HG03378 (cell line): ENCODE results near the gene LCN2.

Experiments
- ATAC-seq: cut with Tn5 transposase; IDR thresholded peaks from one replicate; pipeline ENCODE4 v1.9.1; 2021; ENCODE audit warnings: mild to moderate bottlenecking, moderate library complexity; ENCODE audit not compliant: unreplicated experiment

The LCN2 gene

DNA sequence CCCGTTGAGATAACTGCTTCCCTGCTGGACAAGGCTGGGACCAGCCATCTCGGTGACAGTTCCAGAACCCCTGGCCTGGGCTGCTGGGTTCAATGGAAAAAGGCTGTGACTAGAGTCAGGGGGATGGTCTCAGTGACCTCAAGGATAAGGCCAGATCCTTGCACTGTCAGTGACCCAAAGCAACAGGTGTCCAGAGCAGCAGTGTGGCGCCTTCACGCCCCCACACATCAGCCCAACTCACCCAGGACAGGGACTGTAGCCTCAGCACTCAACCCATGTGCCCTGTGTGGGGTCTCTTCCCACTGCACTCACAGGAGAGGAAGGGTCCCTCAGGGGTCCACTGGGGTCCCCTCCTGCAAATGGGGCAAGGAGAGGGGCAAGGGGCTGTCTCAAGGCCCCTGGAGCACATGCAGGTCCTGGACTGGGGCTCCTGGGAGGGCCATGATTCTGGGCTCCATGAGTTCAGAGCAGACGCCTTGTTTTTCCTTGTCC, 698 bp upstream of the LCN2 start:
- no peak for ATAC-seq

DNA sequence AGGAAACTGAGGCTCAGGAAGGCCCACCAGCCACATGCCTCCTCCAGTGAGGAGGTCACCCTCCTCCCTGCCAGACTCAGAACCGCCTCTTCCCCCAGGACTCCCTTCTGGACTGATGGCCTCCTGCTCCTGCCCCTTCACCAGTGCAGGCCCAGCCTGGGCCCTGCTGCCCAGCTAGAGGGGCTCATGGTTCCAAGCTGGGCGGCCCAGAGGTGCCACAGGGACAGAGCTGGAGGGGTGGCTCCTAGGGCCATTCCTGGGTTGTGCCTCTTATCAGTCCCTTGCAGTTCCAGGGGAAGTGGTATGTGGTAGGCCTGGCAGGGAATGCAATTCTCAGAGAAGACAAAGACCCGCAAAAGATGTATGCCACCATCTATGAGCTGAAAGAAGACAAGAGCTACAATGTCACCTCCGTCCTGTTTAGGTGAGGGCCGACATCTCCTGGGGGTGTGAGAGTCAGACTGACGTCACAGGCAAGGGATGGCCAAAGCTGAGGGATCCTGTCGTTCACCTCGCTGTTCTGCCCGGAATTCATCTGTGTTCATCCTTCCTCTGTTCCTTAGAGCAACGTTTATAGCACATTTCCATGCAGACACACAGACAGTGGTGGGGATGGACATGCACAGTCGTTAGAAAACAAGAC, 819 bp downstream of the LCN2 start:
- no peak for ATAC-seq

DNA sequence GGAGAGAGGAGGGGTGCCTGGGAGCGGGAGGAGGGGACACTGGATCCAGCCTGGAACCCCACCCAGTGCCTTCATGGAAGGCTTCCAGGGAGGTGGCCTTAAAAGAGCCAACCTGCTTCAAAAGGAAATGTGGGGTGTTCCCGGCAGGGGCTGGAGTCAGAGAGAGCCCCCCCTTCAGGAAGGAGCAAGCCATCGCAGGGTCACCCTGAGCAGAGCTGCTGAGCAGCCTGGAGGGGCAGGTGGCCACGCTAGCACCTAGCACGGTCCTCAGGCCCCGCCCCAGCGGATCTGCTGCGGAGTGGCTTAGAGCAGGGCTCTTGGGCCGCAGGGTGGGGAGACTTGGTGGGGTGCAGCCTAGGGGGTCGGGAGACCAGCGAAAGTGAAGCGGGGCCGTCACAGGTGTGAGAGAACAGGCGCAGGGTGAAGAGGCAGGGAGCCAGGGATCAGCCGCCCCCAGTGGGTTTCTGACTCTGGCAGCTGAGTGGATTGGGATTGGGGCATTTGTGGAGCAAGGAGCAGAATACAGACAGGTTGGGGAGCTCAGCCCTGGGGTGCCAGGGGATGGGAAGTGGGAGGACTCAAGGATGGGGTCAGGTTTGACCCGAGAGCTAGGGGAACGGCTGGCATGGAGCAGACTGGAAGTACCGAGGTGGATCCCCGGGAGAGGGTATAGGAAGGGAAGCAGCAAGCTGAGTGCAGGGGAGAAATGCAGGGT, 1.5 kb downstream of the LCN2 start:
- ATAC-seq: no peak

DNA sequence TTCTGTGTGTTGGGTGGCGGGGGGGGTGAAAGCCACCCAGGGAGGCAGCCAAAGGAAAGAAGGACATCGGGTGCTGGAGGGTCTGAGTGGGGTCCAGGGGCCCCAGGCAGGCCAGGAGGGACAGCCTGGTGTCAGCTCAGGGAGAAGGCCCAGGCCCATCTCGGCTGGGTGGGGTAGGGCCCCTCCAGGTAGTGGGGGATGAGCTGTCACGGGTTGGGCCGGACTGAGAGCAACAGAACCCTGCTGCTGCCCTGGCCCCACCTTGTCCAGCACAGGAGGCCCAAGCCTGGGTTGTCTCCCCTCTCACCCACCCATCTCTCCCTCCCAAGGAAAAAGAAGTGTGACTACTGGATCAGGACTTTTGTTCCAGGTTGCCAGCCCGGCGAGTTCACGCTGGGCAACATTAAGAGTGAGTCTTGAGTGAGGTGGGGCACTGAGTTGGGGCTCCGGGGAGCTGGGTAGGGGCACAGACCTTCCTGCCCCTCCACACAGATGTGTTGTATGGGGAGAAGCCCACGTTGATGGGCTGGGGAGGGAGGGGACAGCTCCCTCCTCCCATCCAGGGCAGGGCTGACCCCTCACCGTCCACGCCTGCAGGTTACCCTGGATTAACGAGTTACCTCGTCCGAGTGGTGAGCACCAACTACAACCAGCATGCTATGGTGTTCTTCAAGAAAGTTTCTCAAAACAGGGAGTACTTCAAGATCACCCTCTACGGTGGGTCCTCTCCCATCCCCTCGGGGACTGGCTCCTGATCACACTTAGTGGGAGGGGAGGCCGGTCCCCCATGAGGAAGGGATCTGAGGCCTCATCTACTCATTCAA, 2.3 kb downstream of the LCN2 start:
- ATAC-seq: no peak

DNA sequence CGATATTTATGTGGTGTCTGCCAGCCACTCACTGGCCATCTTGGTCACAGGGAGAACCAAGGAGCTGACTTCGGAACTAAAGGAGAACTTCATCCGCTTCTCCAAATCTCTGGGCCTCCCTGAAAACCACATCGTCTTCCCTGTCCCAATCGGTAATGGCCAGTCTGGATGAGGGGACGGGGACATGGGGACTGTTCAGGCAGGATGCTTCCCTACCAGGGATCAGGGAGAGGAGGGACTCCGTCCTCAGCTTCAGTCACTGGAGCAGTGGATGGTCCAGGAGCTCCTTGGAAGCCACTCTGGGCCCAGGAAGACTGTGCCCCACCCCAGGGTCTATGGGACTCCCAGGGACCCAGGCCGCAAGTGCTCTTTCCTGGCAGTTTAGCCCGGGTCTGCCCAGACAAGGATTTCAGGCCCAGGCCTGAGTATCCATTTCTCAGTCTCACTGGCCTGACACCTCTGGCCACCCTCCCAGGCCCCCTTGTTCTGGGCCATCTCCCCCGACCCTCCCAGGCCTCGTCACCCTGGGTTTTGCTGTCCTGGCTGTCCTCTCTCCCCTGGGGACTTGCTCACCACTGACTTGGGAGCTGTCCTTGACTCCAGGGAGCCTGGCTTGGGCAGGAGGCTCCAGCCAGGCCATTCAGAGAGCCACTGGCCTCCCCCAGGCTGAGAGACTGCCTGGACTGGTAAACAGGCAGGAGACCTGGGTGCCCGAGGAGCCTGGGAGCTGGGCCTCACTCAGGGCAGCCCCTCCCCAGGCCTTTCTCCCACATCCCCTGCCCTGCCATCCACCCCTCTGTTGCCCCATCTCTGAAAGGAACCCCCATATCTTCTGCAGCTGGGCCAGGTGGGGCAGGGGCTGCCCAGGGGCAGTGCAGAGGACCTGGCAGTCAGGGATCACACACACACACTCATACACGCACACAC, 3.1 kb downstream of the LCN2 start:
- ATAC-seq: no peak

DNA sequence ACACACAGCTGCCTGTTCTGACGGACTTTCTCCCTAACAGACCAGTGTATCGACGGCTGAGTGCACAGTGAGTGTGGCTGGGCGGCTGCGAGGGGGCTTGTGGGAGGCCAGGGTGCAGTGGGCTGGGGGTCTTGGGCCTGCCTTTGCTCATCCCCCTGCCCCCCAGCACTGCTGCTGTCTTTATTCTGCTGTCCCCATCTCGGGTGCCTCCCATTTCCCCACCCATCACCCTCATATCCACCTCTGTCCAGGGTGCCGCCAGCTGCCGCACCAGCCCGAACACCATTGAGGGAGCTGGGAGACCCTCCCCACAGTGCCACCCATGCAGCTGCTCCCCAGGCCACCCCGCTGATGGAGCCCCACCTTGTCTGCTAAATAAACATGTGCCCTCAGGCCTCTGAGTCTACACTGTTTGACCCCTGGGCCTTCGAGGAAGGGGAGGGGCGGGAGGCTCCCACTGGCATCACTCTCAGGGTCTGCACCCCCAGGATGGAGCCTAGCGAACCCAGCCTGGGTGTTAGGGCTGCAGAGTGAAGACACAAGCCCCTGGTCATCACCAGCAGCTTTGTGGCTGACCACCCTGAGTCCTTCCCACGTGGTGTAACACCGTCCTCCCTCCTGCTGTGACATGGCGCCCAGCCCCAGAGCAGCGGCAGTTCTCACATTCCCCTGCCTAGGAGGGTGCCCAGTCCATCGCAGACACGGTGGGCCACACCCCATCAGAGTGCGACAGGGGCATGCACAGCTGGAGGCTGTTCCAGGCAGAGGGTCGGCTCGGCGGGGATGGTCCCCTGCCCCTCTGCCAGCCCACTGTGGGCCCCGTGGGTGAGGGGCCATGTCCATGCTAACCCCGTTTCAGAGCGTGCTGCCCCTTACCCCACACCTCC, 4.0 kb downstream of the LCN2 start:
- no peak for ATAC-seq

DNA sequence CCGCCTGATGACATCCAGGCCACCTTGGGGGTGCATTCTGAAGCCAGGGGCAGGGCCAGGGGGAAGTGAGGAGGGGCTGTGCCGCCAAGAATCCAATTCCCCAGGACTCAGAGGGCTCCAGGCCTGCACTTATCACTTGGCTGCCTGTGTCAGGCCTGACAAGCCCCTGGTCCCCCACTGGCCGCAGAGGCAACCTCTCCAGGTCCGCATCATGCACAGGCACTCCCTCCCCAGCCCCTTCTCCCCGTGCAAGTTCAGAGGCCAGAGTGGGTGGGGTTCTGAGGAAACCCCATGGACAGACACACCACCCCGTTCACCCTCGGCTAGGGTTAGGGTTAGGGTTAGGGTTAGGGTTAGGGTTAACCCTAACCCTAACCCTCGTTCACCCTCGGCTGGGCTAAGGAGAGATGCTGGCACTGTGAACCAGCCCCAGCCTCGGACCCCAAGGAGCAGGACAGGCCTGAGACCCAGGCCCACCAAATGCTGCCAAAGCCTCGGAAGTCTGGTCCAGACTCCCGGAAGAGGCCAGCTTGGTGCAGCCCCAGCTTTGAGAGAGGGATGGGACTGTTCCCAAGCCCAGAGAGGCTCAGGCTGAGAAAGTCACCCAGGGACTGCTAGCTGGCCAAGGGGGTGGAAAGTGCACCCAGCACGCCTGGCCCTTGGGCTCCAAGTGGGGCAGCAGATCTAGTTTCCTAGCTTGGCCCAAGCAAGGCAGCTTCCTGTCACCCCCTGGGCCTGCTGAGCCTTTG, 4.9 kb downstream of the LCN2 start:
- ATAC-seq: no peak

DNA sequence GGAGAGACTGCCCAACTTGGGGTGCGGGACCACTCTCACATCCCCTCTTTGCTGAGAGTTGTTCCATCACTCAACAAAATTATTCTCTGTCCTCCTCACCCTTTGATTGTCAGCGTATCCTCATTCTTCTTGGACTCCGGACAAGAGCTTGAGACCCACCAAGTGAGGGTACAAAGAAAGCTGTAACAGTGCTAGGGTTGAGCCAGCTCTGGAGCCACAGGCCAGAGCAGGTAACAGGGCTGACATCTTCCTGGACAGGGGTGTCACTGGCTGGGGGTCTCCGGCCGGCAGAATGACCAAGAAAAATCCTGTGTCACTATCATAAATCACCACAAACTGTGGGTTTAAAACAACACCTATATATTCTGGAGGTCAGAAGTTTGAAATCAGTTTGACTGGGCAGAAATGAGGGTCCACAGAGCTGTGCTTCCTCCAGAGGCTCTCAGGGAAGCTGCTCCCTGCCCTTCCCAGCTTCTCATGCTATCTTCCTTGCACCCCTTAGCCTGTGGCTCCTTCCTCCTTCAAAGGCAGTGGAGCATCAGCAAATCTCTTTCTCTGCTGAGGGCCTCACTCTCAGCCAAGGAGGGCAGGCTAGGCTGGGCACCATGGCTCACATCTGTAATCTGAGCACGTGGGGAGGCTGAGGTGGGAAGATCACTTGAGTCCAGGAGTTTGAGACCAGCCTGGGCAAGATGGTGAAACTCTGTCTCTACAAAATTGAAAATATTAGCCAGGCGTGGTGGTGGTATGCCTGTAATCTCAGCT, 6.7 kb downstream of the LCN2 start:
- ATAC-seq: no peak

DNA sequence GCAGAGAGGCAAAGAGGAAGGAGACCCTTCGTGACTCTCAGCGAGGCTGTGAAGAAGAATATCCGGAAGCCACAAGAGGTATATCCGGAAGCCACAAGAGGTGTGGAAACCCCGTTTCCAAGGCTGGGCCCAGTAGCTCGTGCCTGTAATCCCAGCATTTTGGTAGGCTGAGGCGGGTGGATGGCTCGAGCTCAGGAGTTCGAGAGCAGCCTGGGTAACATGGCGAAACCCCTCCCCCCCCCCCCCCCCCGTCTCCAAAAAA, 10.2 kb downstream of the LCN2 start:
- no peak for ATAC-seq

DNA sequence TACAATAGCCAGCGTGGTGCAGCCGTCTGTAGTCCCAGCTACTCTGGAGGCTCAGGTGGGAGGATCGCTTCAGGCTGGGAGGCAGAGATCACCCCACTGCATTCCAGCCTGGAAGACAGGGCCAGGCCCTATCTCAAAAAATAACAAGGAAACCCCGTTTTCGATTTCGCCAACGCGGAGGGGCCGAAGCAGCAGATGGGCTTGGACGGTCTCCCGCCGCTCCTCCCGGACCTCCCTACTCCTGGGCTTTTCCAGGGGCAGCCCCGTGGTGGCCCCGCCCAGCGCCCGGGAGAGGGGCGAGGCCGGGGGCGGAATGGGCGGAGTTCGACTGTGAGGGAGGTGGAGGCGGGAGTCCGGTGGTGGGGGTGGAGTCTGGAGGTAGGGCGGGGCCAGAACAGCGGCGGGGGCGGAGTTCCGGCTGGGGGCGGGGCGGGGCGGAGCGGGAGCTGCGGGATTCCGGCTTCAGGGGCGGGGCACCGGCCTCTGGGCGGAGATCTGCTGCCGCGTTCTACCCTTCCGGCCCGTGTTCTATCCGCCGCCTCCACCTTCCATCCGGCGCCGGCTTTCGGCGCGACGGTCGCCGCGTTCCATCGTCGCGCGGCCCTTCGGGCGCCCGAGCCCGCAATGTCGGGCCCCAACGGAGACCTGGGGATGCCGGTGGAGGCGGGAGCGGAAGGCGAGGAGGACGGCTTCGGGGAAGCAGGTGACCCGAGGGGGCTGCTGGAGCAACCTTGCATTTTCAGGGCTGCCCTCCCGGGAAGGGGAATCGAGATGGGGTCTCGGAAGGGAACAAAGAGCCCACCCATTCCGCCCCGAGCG, 10.7 kb downstream of the LCN2 start, which contains the start of gene BBLN:
TSS of gene BBLN (plus strand) at position 482 of the 819 bp plus-strand sequence. CDS start at position 625, 143 bp downstream.
- no peak for ATAC-seq

DNA sequence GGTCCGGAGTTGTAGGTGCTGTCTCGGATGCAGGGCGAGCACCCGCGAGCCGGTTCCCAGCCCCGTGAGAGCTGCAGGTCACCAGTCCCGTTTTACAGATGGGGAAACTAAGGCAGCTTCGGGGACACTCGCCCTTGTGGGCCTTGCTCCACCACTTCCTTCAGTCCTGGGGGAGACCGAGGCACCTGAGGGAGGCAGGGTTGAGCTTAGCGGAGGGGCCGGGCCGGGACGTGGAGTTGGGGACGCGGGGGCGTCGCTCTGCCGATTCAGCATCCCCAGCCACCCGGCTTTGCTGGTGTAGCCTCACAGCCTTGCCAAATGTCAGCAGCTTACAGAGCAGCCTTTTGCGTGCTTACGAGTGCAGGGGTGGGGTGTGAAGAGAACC, 11.3 kb downstream of the LCN2 start:
- no peak for ATAC-seq

DNA sequence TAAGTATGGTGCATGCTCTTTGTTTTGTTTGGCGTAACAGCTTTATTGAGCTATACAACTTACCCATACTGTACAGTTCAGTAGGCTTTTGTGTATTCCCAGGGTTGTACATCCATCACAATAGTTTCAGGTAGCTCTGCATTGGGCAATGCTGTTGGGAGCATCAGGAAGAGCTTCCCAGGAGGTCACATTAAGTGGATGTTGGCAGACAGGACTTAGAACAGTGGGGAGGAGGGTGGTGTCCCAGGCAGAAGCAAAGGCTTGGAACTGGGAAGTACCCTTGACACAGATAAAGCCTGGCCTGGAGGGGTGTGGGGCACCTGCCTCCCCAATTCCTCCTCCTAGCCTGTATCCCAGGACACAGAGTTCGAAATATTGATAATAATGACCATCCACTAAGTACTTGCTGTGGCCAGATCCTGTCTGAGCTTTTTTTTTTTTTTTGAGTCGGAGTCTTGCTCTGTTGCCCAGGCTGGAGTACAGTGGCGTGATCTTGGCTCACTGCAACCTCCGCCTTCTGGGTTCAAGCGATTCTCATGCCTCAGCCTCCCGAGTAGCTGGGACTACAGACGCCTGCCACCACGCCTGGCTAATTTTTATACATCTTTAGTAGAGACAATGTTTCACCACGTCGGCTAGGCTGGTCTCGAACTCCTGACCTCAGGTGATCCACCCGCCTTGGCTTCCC, 12.1 kb downstream of the LCN2 start:
- no peak for ATAC-seq

DNA sequence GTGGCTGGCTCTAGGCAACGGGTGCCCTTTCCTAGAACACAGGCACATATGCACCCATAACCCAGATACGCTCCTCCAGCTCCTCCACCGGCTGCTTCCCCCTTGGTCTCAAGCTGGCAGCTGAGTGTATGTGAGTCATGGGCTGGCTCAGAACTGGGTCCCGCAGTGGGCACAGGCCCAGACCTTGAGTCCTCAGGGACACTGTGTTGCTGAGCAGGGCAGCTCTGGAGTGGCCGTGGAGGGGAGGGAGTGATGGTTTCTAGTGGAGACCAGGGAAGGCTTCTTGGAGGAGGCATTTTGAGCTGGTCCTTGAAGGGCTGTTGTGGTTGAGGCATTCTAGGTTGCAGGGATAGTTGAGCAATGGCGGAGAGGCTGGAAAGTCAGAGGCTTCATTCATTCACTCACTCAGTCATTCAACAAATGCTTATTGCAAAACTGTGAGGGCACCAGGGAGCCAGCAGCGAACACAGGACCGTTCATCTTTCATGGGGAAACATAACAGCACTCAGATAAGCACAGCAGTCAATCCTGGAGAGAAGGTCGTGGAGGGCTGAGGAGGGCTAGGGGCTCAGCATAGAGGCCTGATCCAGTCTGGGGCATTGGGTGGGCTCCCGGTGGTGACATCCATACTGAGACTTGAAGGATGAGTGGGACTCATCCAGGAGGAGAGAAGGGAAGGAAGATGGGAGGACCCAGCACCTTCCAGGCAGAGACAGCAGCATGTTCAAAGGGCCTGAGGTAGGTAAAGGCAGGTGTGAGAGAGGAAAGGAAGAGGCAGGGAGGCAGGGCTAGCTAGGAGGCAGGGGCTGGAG, 13.2 kb downstream of the LCN2 start:
- ATAC-seq: no peak

DNA sequence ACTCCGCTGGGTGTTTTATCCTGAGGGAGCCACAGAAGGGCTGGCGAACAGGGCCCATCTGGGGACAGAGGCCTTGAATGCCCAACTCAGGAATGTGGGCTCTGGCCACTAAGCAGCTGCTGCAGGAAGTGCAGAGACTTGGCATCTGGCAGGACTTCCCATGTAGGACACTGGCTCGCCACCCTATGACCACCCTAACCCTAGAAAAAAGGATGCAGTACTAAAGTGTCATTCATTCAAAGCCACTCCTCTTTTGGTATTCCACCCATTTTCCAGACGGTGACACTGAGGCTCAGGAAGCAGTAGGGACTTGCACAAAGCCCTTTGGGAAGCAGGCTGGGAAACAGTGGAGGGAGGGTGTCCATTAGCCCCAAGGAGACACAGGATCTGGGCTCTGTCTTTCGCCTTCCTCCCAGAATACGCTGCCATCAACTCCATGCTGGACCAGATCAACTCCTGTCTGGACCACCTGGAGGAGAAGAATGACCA, 13.8 kb downstream of the LCN2 start:
- no peak for ATAC-seq

DNA sequence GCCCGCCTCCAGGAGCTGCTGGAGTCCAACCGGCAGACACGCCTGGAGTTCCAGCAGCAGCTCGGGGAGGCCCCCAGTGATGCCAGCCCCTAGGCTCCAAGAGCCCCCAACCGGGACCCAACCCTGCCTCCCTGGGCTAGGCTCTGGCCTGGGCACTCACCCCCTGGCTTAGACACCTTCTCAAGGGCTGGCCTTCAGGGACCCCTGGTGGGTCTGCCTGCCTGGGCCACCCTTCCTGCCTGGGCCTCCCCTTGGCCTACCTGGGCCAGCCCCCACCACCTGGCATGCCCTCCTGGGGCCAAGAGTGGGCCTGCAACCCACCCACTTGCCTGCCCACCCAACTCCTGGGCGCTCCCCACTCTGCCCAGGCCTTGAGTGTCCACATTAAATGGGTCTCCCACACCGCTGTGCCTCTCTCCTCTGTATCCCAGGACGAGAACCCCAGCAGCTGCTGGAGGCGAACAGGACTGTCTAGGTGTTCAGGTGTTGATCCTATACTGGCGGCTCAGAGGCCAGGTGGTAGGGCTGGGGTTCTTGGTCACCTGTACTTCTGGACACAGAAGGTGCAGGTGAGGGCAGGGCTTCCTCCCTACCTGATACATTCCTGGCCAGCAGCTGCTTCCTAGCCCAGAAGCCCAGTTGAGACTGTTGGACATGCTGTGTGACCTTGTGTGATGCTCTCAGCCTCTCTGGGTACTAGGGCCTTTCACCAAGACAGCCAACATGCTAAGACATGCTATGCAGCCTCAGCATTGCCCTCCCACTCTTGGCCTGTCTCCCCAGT, 14.5 kb downstream of the LCN2 start:
- ATAC-seq: no peak
